Effector memory CD4-positive, alpha-beta T cell (primary cell): ENCODE results near the gene ITFG1.

Experiments used
- DNase-seq, 3 donors: peaks; one replicate each; pipeline ENCODE4 v3.0.0-alpha.2; 2020
- H3K27ac ChIP-seq: 2 replicates; pipeline ENCODE4 v1.7.0; 2013; ENCODE audit warnings: mild to moderate bottlenecking, low read length, moderate library complexity; ENCODE audit not compliant: insufficient read depth, poor library complexity, severe bottlenecking
- H3K27me3 ChIP-seq: replicated peaks from 2 replicates; pipeline ENCODE4 v1.7.0; 2013; ENCODE audit warnings: mild to moderate bottlenecking, low read length; ENCODE audit not compliant: insufficient read depth, control insufficient read depth, poor library complexity, severe bottlenecking
- H3K36me3 ChIP-seq: 2 replicates; pipeline ENCODE4 v1.7.0; 2013; ENCODE audit warnings: mild to moderate bottlenecking, low read length, moderate library complexity; ENCODE audit not compliant: control insufficient read depth, insufficient read depth
- H3K4me1 ChIP-seq: 2 replicates; pipeline ENCODE4 v1.7.0; 2013; ENCODE audit warnings: low read length, mild to moderate bottlenecking; ENCODE audit not compliant: control insufficient read depth, insufficient read depth, poor library complexity, severe bottlenecking
- H3K4me3 ChIP-seq: 2 replicates; pipeline ENCODE4 v1.7.0; 2013; ENCODE audit warnings: low read length, low read depth, mild to moderate bottlenecking; ENCODE audit not compliant: insufficient read depth, poor library complexity, severe bottlenecking
- H3K9me3 ChIP-seq: 2 replicates; pipeline ENCODE4 v1.7.0; 2013; ENCODE audit warnings: mild to moderate bottlenecking, low read length, moderate library complexity; ENCODE audit not compliant: control insufficient read depth

The ITFG1 gene

GRCh38 chr16:47136099-47136842 is 324.6 kb downstream of the ITFG1 start:
- no peaks in the 10 kb centered on the region for H3K9me3 ChIP-seq
- DNase-seq: no peak
- H3K27me3 ChIP-seq: no peaks in the 10 kb centered on the region
- no peak overlapping the region for H3K27ac ChIP-seq
- no peaks in the 10 kb centered on the region for H3K4me1 ChIP-seq
- H3K36me3 ChIP-seq: no peaks in the 10 kb centered on the region
- H3K4me3 ChIP-seq: no peak overlapping the region

GRCh38 chr16:47134550-47134949 is 326.3 kb downstream of the ITFG1 start:
- no peaks in the 10 kb centered on the region for H3K9me3 ChIP-seq
- no peaks in the 10 kb centered on the region for H3K36me3 ChIP-seq
- H3K4me1 ChIP-seq: no peaks in the 10 kb centered on the region
- no peaks in the 10 kb centered on the region for H3K27me3 ChIP-seq
- H3K4me3 ChIP-seq: no peak overlapping the region
- H3K27ac ChIP-seq: no peak overlapping the region
- DNase-seq: no peak

GRCh38 chr16:47132308-47132707 is 328.6 kb downstream of the ITFG1 start:
- H3K27ac ChIP-seq: no peak overlapping the region
- H3K4me1 ChIP-seq: no peaks in the 10 kb centered on the region
- H3K9me3 ChIP-seq: no peaks in the 10 kb centered on the region
- H3K36me3 ChIP-seq: no peaks in the 10 kb centered on the region
- no peak overlapping the region for H3K4me3 ChIP-seq
- no peaks in the 10 kb centered on the region for H3K27me3 ChIP-seq
- no peak for DNase-seq

- Histone ChIP-seq H3K9me3 (no peaks in the 10 kb centered on the region), H3K27me3 (no peaks in the 10 kb centered on the region)
- DNase-seq: no peak
Observed at GRCh38 chr16:47129755-47130435, 331.0 kb downstream of the ITFG1 start.

GRCh38 chr16:47127541-47127940 is 333.3 kb downstream of the ITFG1 start:
- no peak for DNase-seq
- Histone ChIP-seq H3K4me3 (no peak overlapping the region), H3K27ac (no peak overlapping the region), H3K9me3 (no peaks in the 10 kb centered on the region), H3K27me3 (no peaks in the 10 kb centered on the region), H3K4me1 (no peaks in the 10 kb centered on the region), H3K36me3 (no peaks in the 10 kb centered on the region)

More at GRCh38 chr16:47129755-47130435, 331.0 kb downstream of the ITFG1 start:
- Histone ChIP-seq H3K4me1 (no peaks in the 10 kb centered on the region), H3K4me3 (no peak overlapping the region), H3K36me3 (no peaks in the 10 kb centered on the region), H3K27ac (no peak overlapping the region)

GRCh38 chr16:47125757-47126156 is 335.1 kb downstream of the ITFG1 start:
- no peak overlapping the region for H3K4me3 ChIP-seq
- H3K36me3 ChIP-seq: no peaks in the 10 kb centered on the region
- DNase-seq: no peak
- no peaks in the 10 kb centered on the region for H3K4me1 ChIP-seq
- H3K27me3 ChIP-seq: no peaks in the 10 kb centered on the region
- no peak overlapping the region for H3K27ac ChIP-seq
- no peaks in the 10 kb centered on the region for H3K9me3 ChIP-seq

GRCh38 chr16:47113130-47113529 is 347.7 kb downstream of the ITFG1 start:
- H3K9me3 ChIP-seq: no peaks in the 10 kb centered on the region
- H3K27me3 ChIP-seq: no peaks in the 10 kb centered on the region
- H3K36me3 ChIP-seq: no peaks in the 10 kb centered on the region
- H3K4me1 ChIP-seq: no peaks in the 10 kb centered on the region
- no peak overlapping the region for H3K4me3 ChIP-seq
- DNase-seq: no peak
- no peak overlapping the region for H3K27ac ChIP-seq

- Histone ChIP-seq H3K27ac (no peak overlapping the region), H3K27me3 (no peaks in the 10 kb centered on the region), H3K4me1 (no peaks in the 10 kb centered on the region), H3K4me3 (no peak overlapping the region), H3K9me3 (no peaks in the 10 kb centered on the region), H3K36me3 (no peaks in the 10 kb centered on the region)
- DNase-seq: no peak
Observed at GRCh38 chr16:47110939-47111338, 349.9 kb downstream of the ITFG1 start.

- Histone ChIP-seq H3K4me3 (no peak overlapping the region), H3K27ac (no peak overlapping the region), H3K9me3 (no peaks in the 10 kb centered on the region), H3K27me3 (no peaks in the 10 kb centered on the region), H3K36me3 (no peaks in the 10 kb centered on the region), H3K4me1 (no peaks in the 10 kb centered on the region)
- no peak for DNase-seq
Observed at GRCh38 chr16:47109361-47109760, 351.5 kb downstream of the ITFG1 start.
